Measurements from ENCODE around the gene IKBKE. TPM values are rescaled to one million over a fixed set of nuclear protein-coding genes. Genes with fewer than 3 reads are reported as not detected.

The IKBKE gene
- total RNA-seq, 2 experiments from 2014 or later: 15.3 to 17.2 TPM

DNA sequence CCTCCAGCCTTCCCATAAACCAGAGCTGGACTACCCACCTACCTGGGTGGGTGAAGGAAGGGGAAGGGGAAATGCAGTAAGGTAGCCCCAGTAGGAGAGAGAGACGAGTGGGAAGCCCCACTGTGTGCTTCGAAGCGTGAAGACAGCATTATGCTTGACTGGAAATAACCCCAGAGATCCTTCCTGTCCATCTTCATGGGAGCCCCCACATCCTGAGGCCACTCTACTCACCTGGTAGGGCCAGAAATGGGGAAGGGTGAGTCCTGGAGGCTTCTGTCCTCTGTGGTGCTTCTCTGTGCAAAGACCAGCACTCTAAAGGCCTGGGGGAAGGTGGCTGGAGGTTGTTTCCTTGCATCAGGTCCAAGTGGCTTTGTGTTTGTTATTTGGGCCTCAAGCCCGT is 27.1 kb downstream of the IKBKE start:
- ChIA-PET CTCF (interaction anchor here (0.5 to 2.4 kb wide), 5 partner anchors 9 to 485 kb away, joined by 3 to 9 read pairs (median 4); no protein-coding TSS in a partner anchor), POLR2A (interaction anchor here (0.6 kb wide), 1 partner anchor 163 kb away, joined by 4 read pairs; no protein-coding TSS in a partner anchor)
- H3K4me1 Mint-ChIP-seq: peaks cover 5% of the 10 kb centered on the region
- intact Hi-C loops (cut with DNase I, micrococcal nuclease): no loop called here
- H3K27me3 Mint-ChIP-seq: no peaks in the 10 kb centered on the region
- ATAC-seq (no peak), DNase-seq (no peak)
- peaks cover 9% of the 10 kb centered on the region for H3K36me3 Mint-ChIP-seq (ENCODE audit: low read depth)
- H3K4me3 Mint-ChIP-seq: no peak overlapping the region
- no peaks in the 10 kb centered on the region for H3K9me3 Mint-ChIP-seq (ENCODE audit: low read depth)
- no peak overlapping the region for H3K27ac Mint-ChIP-seq

DNA sequence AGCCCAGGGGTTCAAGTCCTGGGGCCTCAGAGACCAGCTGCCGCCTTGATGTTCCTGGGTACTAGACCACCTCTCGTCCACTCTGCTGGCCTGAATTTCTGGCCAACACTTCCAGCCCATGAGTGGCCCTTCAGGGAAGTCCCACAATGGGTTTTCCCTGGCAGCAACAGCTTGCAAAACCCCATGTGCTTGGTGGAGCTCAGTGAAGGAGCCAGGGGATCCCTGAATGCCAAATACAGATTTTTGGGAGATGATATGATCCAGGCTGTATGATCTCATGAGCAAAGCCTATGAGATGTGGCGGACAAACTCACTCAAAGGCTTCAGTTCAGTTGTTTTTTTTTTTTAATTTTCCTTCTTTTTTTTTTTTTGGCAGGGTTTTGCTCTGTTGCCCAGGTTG is 27.5 kb downstream of the IKBKE start:
- H3K27ac Mint-ChIP-seq: no peak overlapping the region
- no peak for ATAC-seq
- H3K36me3 Mint-ChIP-seq (ENCODE audit: low read depth): peaks cover 4% of the 10 kb centered on the region
- intact Hi-C loops (cut with DNase I, micrococcal nuclease): no loop called here
- H3K4me1 Mint-ChIP-seq: peaks cover 5% of the 10 kb centered on the region
- H3K27me3 Mint-ChIP-seq: no peaks in the 10 kb centered on the region
- no peak overlapping the region for H3K4me3 Mint-ChIP-seq
- DNase-seq: no peak
- POLR2A ChIA-PET: no interaction called here
- no peaks in the 10 kb centered on the region for H3K9me3 Mint-ChIP-seq (ENCODE audit: low read depth)
- CTCF ChIA-PET: interaction anchor here (0.5 to 1.6 kb wide), 8 partner anchors 10 to 484 kb away, joined by 3 to 9 read pairs (median 4); no protein-coding TSS in a partner anchor

DNA sequence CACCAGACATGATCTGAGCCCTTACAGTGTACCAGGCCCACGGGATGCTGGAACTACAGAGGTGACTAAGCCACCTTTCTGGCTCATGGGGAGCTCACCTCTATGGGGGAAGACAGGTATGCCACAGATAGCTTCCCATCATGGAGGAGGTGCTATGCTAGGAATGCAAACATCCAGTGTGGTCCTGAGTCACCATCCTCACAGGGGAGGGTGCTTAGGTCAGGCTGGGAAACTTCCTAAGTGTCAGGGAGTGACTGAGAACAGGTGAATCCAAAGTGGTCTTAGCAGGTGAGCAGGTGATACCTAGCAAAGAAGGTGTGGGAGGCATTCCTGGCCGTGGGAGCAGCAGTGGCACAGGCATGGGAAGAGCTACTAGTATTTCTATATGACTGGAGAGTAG is 28.4 kb downstream of the IKBKE start:
- Mint-ChIP-seq H3K27me3 (no peaks in the 10 kb centered on the region), H3K36me3 (ENCODE audit: low read depth) (peaks cover 3% of the 10 kb centered on the region), H3K9me3 (ENCODE audit: low read depth) (no peaks in the 10 kb centered on the region), H3K27ac (no peak overlapping the region), H3K4me1 (peaks cover 12% of the 10 kb centered on the region), H3K4me3 (no peak overlapping the region)
- intact Hi-C loops (cut with DNase I, micrococcal nuclease): no loop called here
- no peak for ATAC-seq
- ChIA-PET CTCF (interaction anchor here (1.0 to 2.2 kb wide), 7 partner anchors 8 to 165 kb away, joined by 3 to 13 read pairs (median 4); partner anchors contain the start of gene RASSF5), POLR2A (no interaction called here)
- no peak for DNase-seq

DNA sequence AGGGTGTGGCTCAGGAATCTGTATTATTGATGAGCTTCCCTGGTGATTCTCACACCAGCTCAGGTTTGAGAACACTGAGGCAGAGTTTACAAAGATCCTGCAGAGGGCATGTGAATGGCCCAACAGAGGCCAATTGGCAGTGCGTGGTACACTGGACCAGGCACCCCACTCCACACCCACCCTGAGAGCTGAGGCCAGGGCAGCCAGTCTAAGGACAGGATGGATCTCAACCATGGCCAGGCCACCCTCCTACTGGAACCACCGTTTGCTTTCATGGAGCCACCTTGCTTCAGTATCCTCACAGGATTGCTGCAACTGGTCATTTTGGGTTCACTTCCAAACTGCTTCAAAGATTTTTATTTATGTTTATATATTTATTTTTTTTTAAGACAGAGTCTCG is 29.8 kb downstream of the IKBKE start:
- ChIA-PET CTCF (interaction anchor here (1.4 to 2.2 kb wide), 3 partner anchors 10 to 84 kb away, joined by 4 to 13 read pairs (median 4); no protein-coding TSS in a partner anchor), POLR2A (interaction anchor here (0.6 kb wide), 2 partner anchors 9 to 153 kb away, joined by 4 read pairs; no protein-coding TSS in a partner anchor)
- intact Hi-C loops (cut with DNase I, micrococcal nuclease): loop anchor here in 1 of 2 experiments (5.0 kb wide), 1 partner anchor 182 kb away; the partner anchor contains the start of gene MAPKAPK2

DNA sequence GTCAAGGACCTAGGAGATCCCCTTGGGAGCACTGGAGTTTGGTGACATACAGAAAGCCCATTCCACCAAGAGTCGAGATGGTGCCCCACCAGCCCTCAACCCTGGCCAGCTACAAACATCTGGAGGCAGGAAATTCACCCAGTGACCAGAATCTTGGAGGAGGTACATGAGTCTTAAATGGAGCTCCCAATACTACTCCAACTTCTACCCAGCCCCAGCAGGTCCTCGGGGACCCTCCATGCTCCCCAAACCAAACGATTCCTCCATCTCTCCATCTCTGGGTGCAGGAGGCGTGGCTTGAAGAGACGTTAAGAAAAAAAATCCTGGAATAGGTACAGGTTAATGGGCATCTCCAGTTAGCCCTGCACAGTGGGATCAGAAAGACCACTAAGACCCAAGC is 31.6 kb downstream of the IKBKE start:
- POLR2A ChIA-PET: no interaction called here
- intact Hi-C loops (cut with DNase I, micrococcal nuclease): loop anchor here in 1 of 2 experiments (5.0 kb wide), 1 partner anchor 180 kb away; the partner anchor contains the start of gene MAPKAPK2
- H3K27ac Mint-ChIP-seq: no peak overlapping the region
- H3K9me3 Mint-ChIP-seq (ENCODE audit: low read depth): no peaks in the 10 kb centered on the region
- H3K4me1 Mint-ChIP-seq: peaks cover 37% of the 10 kb centered on the region
- peaks cover 6% of the 10 kb centered on the region for H3K27me3 Mint-ChIP-seq
- H3K4me3 Mint-ChIP-seq: no peak overlapping the region
- no peak for ATAC-seq
- CTCF ChIA-PET: interaction anchor here (2.5 kb wide), 1 partner anchor 12 kb away, joined by 12 read pairs; no protein-coding TSS in a partner anchor
- H3K36me3 Mint-ChIP-seq (ENCODE audit: low read depth): no peaks in the 10 kb centered on the region
- DNase-seq: no peak

More for the DNA sequence above, 29.8 kb downstream of the IKBKE start:
- Mint-ChIP-seq H3K4me3 (no peak overlapping the region), H3K27ac (no peak overlapping the region), H3K27me3 (peaks cover 3% of the 10 kb centered on the region), H3K9me3 (ENCODE audit: low read depth) (no peaks in the 10 kb centered on the region), H3K36me3 (ENCODE audit: low read depth) (no peaks in the 10 kb centered on the region), H3K4me1 (peaks cover 25% of the 10 kb centered on the region)
- DNase-seq: no peak
- ATAC-seq: no peak

DNA sequence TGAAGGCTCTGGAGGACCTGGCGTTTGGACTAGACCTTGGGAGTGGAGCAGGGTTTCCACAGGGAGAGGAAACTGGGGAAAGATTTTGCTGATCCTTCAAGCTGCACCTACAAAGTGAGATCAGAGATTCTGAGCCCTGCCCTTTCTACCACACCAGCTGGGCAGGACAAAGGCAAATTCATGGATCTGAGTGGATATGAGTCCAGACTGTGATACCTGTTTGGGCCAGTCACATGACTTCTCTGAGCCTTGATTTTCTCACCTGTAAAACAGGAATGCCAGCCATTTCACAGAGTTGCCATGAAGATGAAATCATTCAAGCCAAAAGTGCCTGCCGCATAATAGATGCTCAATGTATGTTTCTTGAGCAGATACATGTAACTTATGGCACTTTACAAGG is 32.1 kb downstream of the IKBKE start:
- CTCF ChIA-PET: interaction anchor here (1.3 to 2.5 kb wide), 3 partner anchors 13 to 81 kb away, joined by 3 to 12 read pairs (median 8); no protein-coding TSS in a partner anchor
- no peaks in the 10 kb centered on the region for H3K9me3 Mint-ChIP-seq (ENCODE audit: low read depth)
- no peak for ATAC-seq
- H3K27ac Mint-ChIP-seq: no peak overlapping the region
- DNase-seq: no peak
- peaks cover 6% of the 10 kb centered on the region for H3K27me3 Mint-ChIP-seq
- intact Hi-C loops (cut with DNase I, micrococcal nuclease): loop anchor here in 1 of 2 experiments (5.0 kb wide), 1 partner anchor 180 kb away; the partner anchor contains the start of gene MAPKAPK2
- peaks cover 40% of the 10 kb centered on the region for H3K4me1 Mint-ChIP-seq
- no peaks in the 10 kb centered on the region for H3K36me3 Mint-ChIP-seq (ENCODE audit: low read depth)
- no peak overlapping the region for H3K4me3 Mint-ChIP-seq
- POLR2A ChIA-PET: no interaction called here

DNA sequence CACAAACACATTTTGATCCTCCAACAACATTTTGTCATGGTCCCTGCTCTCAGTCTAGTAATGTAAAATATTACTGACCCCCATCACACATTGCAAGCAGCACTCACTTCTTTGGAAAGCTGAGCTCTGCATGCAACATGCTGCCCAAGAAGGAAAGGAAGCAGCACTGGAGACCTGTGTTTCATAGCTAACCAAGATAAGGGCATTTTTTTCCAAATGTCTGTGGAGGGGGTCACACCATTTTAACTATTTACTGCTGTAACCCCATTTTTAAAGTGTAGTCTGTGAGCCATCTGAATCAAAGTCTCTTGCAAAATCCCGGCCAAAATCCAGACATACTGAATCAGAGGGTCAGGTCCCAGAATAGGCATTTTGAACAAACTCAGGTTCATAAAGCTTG is 32.5 kb downstream of the IKBKE start:
- no peak overlapping the region for H3K27ac Mint-ChIP-seq
- ATAC-seq: no peak
- H3K27me3 Mint-ChIP-seq: peaks cover 6% of the 10 kb centered on the region
- H3K9me3 Mint-ChIP-seq (ENCODE audit: low read depth): no peaks in the 10 kb centered on the region
- H3K36me3 Mint-ChIP-seq (ENCODE audit: low read depth): no peaks in the 10 kb centered on the region
- peaks cover 40% of the 10 kb centered on the region for H3K4me1 Mint-ChIP-seq
- CTCF ChIA-PET: interaction anchor here (1.3 to 2.5 kb wide), 3 partner anchors 13 to 80 kb away, joined by 3 to 12 read pairs (median 8); no protein-coding TSS in a partner anchor
- POLR2A ChIA-PET: interaction anchor here (0.6 kb wide), 1 partner anchor 547 kb away, joined by 7 read pairs; no protein-coding TSS in a partner anchor
- intact Hi-C loops (cut with DNase I, micrococcal nuclease): loop anchor here in 1 of 2 experiments (5.0 kb wide), 1 partner anchor 179 kb away; the partner anchor contains the start of gene MAPKAPK2
- H3K4me3 Mint-ChIP-seq: no peak overlapping the region
- no peak for DNase-seq

DNA sequence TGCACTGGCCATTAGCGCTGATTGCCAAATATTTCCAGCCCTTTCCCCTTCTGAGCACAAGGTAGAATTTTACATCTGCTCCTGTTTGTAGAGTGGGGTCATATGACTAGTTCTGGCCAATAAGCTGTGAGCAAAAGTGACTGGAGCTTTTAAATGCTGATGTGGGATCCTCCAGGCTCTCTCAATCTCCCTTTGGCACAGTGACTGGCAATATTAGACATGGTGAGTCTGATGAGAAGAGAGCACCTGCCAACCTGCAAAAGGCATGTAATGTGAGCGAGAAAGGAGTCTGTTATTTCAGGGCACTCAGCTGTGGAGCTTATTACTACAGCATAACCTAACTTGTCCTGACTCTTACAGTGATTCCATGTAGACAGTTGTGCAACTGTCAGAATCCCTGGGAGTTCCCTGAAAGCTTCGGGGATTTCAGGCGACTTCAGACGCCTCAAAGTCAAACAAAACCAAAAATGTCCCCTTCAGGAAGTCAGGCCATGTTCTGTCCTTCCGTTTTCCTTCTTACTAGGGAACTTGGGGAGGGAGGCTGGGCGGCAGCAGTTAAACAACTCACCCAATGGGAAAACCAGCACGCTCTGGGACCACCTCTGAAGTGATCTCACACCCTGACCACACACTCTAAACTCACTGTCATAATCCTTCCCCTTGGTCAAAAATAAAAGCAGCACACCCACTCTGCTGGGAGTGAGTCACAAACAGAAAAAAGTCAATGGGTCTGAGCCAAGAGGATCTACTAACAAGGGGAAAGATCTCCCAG is 33.5 kb downstream of the IKBKE start:
- peaks cover 13% of the 10 kb centered on the region for H3K27me3 Mint-ChIP-seq
- DNase-seq: peak; percentile 75
- H3K4me3 Mint-ChIP-seq: no peak overlapping the region
- H3K27ac Mint-ChIP-seq: peak overlapping the region; percentile 1
- peaks cover 47% of the 10 kb centered on the region for H3K4me1 Mint-ChIP-seq
- ChIA-PET CTCF (interaction anchor here (0.7 to 2.5 kb wide), 9 partner anchors 14 to 414 kb away, joined by 3 to 12 read pairs (median 3); no protein-coding TSS in a partner anchor), POLR2A (interaction anchor here (0.6 kb wide), 1 partner anchor 546 kb away, joined by 7 read pairs; no protein-coding TSS in a partner anchor)
- intact Hi-C loops (cut with DNase I, micrococcal nuclease): loop anchor here (1.0 to 5.0 kb wide), 4 partner anchors 79 to 300 kb away; partner anchors contain the start of gene MAPKAPK2 (in 1 of the 2)
- H3K36me3 Mint-ChIP-seq (ENCODE audit: low read depth): no peaks in the 10 kb centered on the region
- no peaks in the 10 kb centered on the region for H3K9me3 Mint-ChIP-seq (ENCODE audit: low read depth)
- ATAC-seq: peak; percentile 79

DNA sequence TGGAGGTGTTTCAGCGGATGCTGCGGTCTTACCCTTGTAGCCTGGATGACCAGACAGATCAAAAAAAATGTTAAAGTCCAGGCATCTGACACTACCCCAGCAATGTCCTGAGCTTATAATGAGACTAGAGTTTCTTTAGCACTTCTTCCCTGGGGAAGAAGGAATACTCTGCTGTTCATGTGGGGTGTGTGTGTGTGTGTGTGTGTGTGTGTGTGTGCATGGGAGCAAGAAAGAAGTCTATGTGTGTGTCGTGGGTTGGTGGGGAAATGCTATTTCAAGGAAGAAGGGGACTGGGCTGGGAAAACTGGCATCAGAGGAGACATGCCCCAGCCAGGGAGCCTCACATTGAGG is 34.1 kb downstream of the IKBKE start:
- no peak for ATAC-seq
- peak overlapping the region; percentile 1 for H3K27ac Mint-ChIP-seq
- H3K27me3 Mint-ChIP-seq: peaks cover 18% of the 10 kb centered on the region
- H3K4me3 Mint-ChIP-seq: no peak overlapping the region
- ChIA-PET CTCF (interaction anchor here (1.0 to 2.5 kb wide), 3 partner anchors 14 to 155 kb away, joined by 3 to 12 read pairs (median 3); no protein-coding TSS in a partner anchor), POLR2A (no interaction called here)
- no peaks in the 10 kb centered on the region for H3K9me3 Mint-ChIP-seq (ENCODE audit: low read depth)
- peaks cover 47% of the 10 kb centered on the region for H3K4me1 Mint-ChIP-seq
- no peak for DNase-seq
- intact Hi-C loops (cut with DNase I, micrococcal nuclease): loop anchor here (1.0 to 5.0 kb wide), 4 partner anchors 78 to 299 kb away; partner anchors contain the start of gene MAPKAPK2 (in 1 of the 2)
- no peaks in the 10 kb centered on the region for H3K36me3 Mint-ChIP-seq (ENCODE audit: low read depth)

DNA sequence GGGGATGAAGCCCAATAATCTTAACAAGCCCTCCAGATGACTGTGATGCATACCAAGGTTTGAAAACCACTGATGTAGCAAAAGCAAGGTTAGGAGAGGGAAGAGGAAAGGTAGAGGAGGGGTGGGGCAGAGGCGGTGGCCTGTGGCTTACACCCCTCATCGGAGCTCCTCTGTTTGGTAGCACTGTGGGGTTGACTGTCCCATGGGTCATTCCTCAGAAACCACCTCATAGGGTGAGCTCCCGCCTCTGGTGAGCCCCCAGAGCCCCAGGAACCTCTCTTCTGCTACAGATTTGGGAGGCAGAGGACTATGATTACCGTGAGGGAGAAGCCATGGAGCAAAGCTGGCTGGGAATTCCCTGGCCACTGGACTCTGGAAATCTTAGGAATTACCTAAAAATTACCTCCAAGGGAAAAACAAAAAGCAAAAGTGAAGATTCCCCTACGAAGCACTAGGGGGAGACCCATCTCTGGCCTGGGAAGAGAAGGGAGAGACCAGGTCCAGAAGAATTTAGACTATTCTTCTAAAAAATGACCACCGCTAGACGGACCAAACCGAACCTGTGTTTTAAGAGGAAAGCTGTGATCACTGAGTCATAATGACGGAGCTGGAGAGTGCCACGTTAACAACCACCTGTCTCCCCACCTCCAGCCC is 35.6 kb downstream of the IKBKE start:
- ATAC-seq (no peak), DNase-seq (no peak)
- Mint-ChIP-seq H3K36me3 (ENCODE audit: low read depth) (no peaks in the 10 kb centered on the region), H3K27me3 (peaks cover 25% of the 10 kb centered on the region), H3K27ac (no peak overlapping the region), H3K4me3 (peak overlapping the region; percentile 60), H3K4me1 (peaks cover 47% of the 10 kb centered on the region), H3K9me3 (ENCODE audit: low read depth) (no peaks in the 10 kb centered on the region)
- ChIA-PET POLR2A (no interaction called here), CTCF (interaction anchor here (0.6 to 3.0 kb wide), 14 partner anchors 10 to 347 kb away, joined by 3 to 16 read pairs (median 4); partner anchors contain the start of gene IKBKE)
- intact Hi-C loops (cut with DNase I, micrococcal nuclease): loop anchor here (2.0 to 5.0 kb wide), 3 partner anchors 35 to 77 kb away; partner anchors contain the start of gene IKBKE (in 2 of the 2)
